Lower leg skin (tissue), 4 donors: ENCODE measurements around the gene NDRG2. TPM values are rescaled to one million over a fixed set of nuclear protein-coding genes. Genes with fewer than 3 reads are reported as not detected.

Experiments
- DNase-seq, 2 donors: peaks; one replicate each; pipeline ENCODE4 v3.0.0-alpha.2; 2019; ENCODE audit warnings: low spot score in 2 of 2
- H3K4me3 ChIP-seq: fragments of 200-600 bp; sonication (generic); 2 replicates; pipeline ENCODE4 v1.5.1; 2017; ENCODE audit warnings: mild to moderate bottlenecking, low read depth; ENCODE audit not compliant: poor library complexity, severe bottlenecking
- POLR2A ChIP-seq, 2 donors: fragments of 450-650 bp; IDR thresholded peaks; one replicate each; pipeline ENCODE4 v1.6.1; 2016 to 2017; ENCODE audit warnings: antibody characterized with exemption in 2 of 2, mild to moderate bottlenecking in 1 of 2, moderate library complexity in 1 of 2
- WGBS, 2 donors: methylation state at CpG; one replicate each; pipeline ENCODE4 v1.1.5; 2018; 5-methylcytosine and 5-hydroxymethylcytosine counted together
- intact Hi-C: fragments of 100-400 bp; cut with DNase I; formaldehyde crosslinking; loops from one replicate; pipeline ENCODE4 v1.15.0; 2023; ENCODE audit warnings: low total_unique reads
- total RNA-seq, 4 donors: library from RNA; depleted of rRNA; stranded (reverse); fragments of >200 nt; gene quantifications; one replicate each; pipeline ENCODE4 v1.1.0, GENCODE V29; 2016
- TF ChIP-seq, protein P1 (sequence below), 3 donors: fragments of 450-650 bp; IDR thresholded peaks; one replicate each; pipeline ENCODE4 v1.5.1; 2016; ENCODE audit warnings: antibody characterized with exemption in 3 of 3, mild to moderate bottlenecking in 3 of 3, moderate library complexity in 2 of 3

NDRG2 gene
- total RNA-seq, 4 donors from 2014 or later: 186 to 475 (median 282) TPM

- intact Hi-C loops: no loop called here
- no peak for DNase-seq
- TF ChIP-seq POLR2A (IDR thresholded peaks at IDR 0.05): no peak
- TF ChIP-seq, protein P1, sequence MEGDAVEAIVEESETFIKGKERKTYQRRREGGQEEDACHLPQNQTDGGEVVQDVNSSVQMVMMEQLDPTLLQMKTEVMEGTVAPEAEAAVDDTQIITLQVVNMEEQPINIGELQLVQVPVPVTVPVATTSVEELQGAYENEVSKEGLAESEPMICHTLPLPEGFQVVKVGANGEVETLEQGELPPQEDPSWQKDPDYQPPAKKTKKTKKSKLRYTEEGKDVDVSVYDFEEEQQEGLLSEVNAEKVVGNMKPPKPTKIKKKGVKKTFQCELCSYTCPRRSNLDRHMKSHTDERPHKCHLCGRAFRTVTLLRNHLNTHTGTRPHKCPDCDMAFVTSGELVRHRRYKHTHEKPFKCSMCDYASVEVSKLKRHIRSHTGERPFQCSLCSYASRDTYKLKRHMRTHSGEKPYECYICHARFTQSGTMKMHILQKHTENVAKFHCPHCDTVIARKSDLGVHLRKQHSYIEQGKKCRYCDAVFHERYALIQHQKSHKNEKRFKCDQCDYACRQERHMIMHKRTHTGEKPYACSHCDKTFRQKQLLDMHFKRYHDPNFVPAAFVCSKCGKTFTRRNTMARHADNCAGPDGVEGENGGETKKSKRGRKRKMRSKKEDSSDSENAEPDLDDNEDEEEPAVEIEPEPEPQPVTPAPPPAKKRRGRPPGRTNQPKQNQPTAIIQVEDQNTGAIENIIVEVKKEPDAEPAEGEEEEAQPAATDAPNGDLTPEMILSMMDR (IDR thresholded peaks at IDR 0.05): no peak
- no peak overlapping the region for H3K4me3 ChIP-seq
- 48 to 64% methylated on average over 4 of the region's 4 CpGs for WGBS, 2 donors
Measured at GRCh38 chr14:20999591-20999990, 25.3 kb downstream of the NDRG2 start.

DNA sequence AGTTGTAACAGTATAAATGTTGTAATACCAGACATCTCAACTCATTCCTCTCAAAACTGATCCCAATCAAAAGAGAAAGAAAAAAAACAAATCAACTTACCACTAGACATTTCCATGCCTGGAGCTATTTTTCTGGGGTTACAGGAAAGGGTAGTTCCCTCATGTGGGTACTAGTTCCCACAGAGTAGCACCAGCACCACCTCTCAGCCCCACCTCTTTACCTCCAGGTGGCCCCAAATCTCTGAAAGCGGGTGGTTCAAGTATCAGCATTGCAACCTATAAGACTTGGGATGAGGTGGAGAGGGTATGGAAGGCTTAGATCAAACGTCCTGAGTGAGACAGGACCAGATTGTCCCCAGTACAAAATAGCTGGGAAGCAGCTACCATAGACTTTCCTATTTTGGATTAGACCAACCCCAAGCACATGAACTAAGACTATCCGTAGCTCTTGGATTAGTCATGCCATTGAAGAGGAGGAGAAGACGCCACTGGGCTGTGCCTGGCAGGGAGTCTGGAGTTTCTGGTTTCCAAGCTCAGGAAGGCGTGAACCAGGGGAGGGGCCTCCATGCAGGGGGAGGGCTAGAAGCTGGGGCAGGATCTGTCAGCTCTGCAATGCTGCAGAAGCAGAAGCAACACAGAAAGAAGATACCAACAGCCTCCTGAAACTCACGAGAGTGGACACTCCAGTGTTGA, 26.0 kb downstream of the NDRG2 start, which contains the start of gene SLC39A2:
Gene SLC39A2 (plus strand): TSS at position 620 of the 693 bp plus-strand sequence. CDS start 154 bp downstream, outside the sequence.
- no peak for TF ChIP-seq POLR2A (IDR thresholded peaks at IDR 0.05)
- TF ChIP-seq, protein P1 (IDR thresholded peaks at IDR 0.05): no peak
- DNase-seq: peak; percentile 86 to 91
- no peak within 1 kb of the TSS for H3K4me3 ChIP-seq
- 21 to 32% methylated on average over 6 of the region's 6 CpGs for WGBS, 2 donors
- intact Hi-C loops: no loop called here

- no peak for TF ChIP-seq POLR2A (IDR thresholded peaks at IDR 0.05)
- intact Hi-C loops: no loop called here
Measured at GRCh38 chr14:20998139-20998538, 26.7 kb downstream of the NDRG2 start.

DNA sequence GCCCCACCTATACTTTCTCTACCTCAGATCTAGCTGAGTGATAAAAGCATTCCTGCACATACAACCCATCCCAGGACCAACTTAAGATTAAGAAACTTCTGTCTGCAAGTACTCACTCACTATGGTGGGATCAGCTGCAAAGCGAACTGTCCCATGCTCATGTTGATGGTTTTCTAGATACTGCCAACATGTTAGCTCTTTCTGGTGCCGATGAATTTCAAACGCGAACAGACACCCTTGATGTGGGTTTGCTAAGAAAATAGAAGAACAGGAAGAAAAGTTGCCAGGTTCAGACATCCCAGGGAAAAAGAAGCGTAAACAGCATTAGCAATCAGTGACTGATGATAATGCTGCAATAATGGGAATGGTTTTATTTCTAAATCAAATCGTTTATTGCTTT, 27.3 kb downstream of the NDRG2 start:
- DNase-seq: no peak
- intact Hi-C loops: no loop called here
- no peak overlapping the region for H3K4me3 ChIP-seq
- WGBS, 2 donors: 64 to 73% methylated on average over 6 of the region's 6 CpGs
- TF ChIP-seq, protein P1 (IDR thresholded peaks at IDR 0.05): no peak
- TF ChIP-seq POLR2A (IDR thresholded peaks at IDR 0.05): no peak

More at GRCh38 chr14:20998139-20998538, 26.7 kb downstream of the NDRG2 start:
- no peak overlapping the region for H3K4me3 ChIP-seq
- WGBS, 2 donors: 32 to 40% methylated on average over 3 of the region's 3 CpGs
- DNase-seq: no peak

GRCh38 chr14:20997115-20997514, 27.7 kb downstream of the NDRG2 start:
- 63 to 65% methylated on average over 4 of the region's 4 CpGs for WGBS, 2 donors
- no peak for TF ChIP-seq POLR2A (IDR thresholded peaks at IDR 0.05)
- TF ChIP-seq, protein P1 (IDR thresholded peaks at IDR 0.05): no peak
- intact Hi-C loops: no loop called here
- DNase-seq: no peak
- no peak overlapping the region for H3K4me3 ChIP-seq

DNA sequence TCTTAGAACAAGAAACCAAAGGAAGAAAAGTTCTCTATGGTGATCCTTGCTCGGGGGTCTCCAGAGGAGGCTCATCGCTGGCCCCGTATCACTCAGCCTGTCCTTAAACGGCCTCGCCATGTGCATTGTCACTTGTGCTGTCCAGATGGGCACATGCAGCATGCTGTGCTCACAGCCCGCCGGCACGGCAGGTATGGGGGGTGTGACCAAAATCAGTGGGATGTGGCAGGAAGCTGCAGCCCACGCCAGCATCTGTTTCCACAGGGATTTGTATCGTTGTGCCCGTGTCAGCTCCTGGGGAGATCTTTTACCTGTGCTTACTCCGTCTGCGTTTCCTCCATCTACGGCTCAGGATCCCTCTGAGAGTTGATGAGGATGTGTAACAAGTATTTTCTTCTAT, 28.3 kb downstream of the NDRG2 start:
- 88 to 89% methylated on average over 14 of the region's 14 CpGs for WGBS, 2 donors
- DNase-seq: no peak

More for the DNA sequence above, 28.3 kb downstream of the NDRG2 start:
- no peak for TF ChIP-seq POLR2A (IDR thresholded peaks at IDR 0.05)
- TF ChIP-seq, protein P1 (IDR thresholded peaks at IDR 0.05): no peak
- intact Hi-C loops: no loop called here
- no peak overlapping the region for H3K4me3 ChIP-seq
